22Rv1 (cell line): ENCODE measurements around the gene CSTB.

ENCODE experiments used
- ZFX ChIP-seq: fragments of 450-650 bp; IDR thresholded peaks from 2 replicates; pipeline ENCODE4 v1.6.1; 2017; ENCODE audit warnings: antibody characterized with exemption, borderline replicate concordance
- TF ChIP-seq, protein P1 (sequence below): fragments of 450-650 bp; IDR thresholded peaks from 2 replicates; pipeline ENCODE4 v1.5.1; 2017; ENCODE audit warnings: mild to moderate bottlenecking

DNA sequence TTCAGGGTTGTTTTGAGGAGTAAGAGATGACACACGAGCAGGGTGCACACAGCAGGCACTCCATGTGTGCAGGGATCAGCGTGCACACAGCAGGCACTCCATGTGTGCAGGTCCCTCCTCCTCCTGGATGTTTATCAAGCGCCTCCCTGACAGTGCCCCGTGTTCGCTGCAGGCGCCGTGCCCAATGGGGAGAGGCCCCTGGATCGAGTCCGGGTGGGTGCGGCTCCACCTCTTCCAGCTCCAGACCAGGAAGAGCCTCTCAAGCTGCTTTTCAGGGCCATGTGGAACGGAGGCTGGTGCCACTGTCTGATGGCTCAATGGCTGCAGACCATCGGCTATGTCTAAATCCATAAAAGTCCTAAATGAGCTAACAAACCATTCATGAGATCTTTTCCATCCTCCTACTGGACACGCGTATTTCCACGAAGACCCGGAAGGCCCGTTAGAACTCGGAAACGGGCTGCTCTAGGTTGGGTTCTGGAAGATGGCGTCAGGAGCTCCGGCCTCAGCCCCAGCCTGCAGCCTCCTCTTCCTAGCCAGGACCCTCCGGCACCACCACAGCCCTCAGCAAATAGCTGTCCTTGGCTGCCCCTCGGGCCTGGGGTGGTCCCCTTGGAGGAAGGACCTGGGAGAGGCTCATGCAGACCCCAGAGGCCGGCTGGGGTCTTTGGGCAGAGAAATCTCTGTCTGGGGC, 49.3 kb upstream of the CSTB start:
- TF ChIP-seq, protein P1, sequence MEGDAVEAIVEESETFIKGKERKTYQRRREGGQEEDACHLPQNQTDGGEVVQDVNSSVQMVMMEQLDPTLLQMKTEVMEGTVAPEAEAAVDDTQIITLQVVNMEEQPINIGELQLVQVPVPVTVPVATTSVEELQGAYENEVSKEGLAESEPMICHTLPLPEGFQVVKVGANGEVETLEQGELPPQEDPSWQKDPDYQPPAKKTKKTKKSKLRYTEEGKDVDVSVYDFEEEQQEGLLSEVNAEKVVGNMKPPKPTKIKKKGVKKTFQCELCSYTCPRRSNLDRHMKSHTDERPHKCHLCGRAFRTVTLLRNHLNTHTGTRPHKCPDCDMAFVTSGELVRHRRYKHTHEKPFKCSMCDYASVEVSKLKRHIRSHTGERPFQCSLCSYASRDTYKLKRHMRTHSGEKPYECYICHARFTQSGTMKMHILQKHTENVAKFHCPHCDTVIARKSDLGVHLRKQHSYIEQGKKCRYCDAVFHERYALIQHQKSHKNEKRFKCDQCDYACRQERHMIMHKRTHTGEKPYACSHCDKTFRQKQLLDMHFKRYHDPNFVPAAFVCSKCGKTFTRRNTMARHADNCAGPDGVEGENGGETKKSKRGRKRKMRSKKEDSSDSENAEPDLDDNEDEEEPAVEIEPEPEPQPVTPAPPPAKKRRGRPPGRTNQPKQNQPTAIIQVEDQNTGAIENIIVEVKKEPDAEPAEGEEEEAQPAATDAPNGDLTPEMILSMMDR = no peak
- TF ChIP-seq ZFX = no peak
